ENCODE measurements around the gene TNIK.
"Not testable (repeated sequence)": the region's sequence is repeated elsewhere in the genome, so short reads cannot be mapped to it uniquely, and the experiment has no call there.

TNIK gene

DNA sequence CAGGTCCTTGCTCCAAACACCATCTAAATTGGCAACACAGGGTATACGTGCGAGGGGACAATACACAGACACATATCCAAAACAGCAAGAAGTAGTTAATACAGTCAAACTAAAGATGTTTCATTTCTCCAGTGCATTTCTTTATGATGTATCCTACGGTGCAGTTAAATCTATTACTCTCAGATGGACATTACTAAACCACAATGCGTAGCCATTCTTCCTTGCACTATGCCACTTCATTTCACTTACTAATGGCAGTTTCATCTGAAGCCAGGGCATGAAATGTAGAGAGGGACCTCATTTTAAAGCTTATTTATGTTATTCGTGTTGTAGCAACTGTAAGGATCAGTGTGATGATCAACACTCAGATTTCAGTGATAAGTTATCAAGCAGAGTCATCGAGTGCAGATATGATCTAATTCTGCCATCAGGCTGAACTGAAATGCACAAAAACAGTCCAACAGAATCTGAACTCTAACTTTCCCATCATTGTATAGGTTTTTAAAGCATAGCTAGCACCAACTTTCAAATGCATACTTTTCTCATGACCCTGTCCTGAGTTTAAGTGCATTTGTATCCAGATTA, 14.5 kb downstream of the TNIK start:
- DNase-seq, result no peak

DNA sequence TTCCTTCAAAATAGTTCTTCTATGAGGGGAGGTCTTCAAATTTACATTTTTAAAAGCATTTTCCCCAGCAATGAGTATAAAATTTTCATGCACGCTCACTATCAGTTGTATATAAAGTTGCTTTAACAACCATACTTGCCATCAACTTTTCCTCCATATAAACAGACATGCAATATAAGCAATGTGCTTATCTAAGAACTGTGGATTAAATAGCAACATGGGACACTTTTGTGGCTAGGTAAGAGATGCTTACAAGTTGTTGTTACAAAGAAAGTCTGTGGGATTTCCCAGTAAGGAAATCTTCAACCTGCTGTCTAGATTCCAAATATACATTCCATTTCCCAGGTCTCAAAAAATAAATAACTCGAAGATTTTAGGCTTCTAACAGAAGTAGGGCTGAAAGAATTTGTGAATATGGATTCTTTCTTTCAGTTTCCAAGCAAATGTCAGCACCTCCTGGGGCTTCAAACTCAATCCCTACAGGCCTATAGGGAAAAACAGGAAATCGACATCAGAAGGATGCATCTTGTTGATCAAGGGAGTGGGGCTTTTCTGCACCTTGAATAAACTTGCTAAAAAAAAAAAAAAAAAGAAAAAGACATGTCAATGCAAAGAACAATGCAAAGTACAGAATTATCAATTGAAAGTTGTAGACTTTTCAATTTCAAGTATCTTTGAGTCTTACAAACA, 16.1 kb downstream of the TNIK start:
- DNase-seq, result no peak

DNA sequence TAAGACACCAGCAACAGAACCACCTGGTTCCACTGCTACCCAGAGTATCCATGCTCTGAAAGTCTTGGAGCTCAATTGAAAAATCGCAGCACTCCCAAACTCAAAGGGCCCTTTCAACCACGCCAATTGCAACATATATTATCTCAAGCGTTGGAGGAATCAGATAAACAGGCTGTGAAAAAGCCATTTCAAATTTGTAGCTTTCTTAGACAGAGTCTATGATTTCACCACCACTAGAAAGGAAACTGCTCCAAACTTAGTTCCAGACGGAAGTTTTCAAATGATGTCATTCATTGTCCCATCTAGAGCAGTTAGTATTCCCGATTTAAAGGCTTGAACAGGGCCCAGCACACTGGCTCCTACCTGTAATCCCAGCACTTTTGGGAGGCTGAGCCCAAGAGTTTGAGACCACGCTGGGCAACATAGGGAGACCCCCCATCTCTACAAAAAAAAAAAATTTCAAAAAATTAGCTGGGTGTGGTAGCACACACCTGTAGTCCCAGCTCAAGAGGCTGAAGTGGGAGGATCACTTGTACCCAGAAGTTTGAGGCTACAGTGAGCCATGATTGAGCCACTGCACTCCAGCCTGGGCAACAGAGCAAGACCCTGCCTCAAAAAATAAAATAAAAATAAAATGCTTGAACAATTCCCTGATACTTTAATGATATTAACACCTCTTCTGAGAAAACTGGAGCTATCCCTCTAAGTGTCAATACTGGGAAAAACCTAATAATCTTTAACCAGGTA, 16.8 kb downstream of the TNIK start:
- no peak for DNase-seq

DNA sequence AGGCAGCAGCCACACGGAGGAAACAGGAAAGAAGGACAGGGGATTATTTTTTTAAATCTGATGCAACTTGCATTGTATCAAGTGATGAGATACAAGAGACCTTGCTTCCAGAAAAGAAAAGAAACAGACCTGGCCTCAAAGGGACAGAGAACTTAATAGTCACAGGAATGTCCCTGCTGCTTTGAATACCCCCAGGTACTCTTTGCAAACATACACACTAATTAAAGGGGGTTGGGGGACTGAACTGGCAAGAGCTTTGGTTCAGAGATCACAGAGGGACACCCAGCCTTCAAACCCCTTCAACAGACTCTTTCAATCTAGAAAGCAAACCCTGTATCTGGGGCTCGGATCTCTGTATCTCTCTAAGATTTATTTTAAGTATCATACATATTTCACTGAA, 18.0 kb downstream of the TNIK start:
- no peak for DNase-seq

DNA sequence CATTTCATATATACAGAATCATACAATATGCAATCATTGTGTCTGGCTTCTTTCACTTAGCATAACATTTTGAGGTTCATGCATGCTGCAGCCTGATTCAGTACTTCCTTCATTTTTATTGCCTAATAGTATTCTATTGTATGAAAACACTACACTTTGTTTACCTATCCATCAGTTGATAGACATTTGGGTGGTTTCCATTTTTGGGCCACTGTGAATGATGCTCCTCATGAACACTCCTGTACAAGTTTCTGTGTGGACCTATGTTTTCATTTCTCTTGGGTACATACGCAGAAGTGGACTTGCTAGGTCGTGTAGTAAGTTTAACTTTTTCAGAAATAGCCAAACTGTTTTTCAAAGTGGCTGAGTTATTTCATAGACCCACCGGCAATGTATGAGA, 18.8 kb downstream of the TNIK start:
- no peak for DNase-seq

DNA sequence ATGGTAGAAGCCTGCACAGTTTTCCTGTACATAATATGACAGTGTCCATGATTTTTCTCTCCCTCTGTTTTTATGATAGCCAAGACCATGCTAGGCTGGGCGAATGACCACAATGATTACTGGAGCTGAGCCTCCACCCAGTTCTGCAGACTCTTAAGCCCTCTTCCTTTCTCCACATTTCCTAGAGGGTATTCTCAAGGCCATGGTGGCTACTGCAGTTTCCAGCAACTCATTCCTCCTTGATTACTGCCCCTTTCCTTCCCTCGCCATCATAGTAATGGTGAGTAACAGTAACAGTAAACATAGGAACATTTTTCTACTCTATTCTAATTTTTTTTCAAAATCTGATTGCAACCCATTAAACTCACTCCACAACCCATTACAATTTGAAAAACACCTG, 20.2 kb downstream of the TNIK start:
- DNase-seq, result no peak

DNA sequence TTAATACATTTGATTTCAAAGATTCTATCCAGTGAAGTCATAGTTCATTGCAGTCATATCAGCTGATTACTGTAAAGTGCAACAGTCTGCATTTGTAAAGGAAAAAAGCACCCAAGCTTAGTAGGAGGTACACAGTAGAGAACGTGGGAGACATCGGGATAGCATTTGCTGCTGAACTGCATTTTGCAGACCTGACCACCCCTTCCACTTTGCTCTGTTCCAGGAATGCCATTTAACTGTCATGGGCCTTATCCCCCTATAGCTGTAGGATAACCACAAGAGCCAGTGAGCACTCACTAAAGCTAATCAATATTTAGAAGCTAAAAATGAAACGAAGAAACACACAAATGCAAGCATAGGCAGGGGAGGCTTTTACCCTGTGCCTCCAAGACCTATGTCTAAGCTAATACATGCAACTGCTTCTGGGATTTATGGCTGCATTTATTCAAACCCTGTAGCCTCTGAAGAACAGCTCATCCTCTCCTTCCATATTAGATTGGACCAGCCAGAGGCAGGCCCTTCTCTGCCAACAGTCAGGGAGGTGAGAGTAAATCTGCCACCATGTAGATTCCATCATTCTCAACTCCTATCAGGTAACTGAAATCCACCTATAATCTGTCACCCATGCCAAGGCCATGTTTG, 23.0 kb downstream of the TNIK start:
- no peak for DNase-seq

DNA sequence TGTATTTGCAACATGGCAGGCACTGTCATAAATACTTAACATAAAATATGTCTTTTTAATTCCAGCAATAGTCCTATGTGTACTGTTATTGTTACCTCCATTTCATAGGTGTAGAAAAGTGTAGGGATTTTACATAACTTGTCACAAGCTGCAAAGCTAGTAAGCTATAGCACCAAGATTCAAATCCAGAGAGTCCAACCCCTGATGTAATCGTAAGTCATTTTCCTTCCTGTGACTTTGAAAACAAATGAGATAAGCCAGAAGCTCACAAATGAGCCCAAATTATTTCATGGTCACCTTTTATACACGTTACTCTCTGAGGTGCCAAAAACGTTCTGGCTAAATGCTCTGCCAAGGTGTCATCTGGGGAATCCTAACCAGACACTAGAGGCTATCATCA, 23.8 kb downstream of the TNIK start:
- DNase-seq, result no peak

DNA sequence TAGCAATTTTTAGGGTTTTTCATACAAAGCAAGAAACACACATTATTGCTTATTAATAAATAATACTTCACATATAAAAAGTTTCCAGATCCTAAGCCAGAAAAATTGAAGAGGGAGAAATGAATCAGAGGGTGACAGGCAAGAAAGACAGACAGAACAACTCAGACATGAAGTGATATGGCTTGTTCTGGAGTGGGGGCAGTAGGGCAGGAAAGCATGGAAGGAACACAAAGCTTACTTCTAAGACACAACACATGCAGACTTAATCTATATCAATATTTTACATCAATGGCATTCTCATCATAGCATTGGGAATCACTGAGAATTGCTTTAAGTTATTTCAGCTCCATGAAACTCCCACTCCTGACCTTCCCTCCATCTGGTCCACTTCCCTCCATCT, 24.4 kb downstream of the TNIK start:
- no peak for DNase-seq

DNA sequence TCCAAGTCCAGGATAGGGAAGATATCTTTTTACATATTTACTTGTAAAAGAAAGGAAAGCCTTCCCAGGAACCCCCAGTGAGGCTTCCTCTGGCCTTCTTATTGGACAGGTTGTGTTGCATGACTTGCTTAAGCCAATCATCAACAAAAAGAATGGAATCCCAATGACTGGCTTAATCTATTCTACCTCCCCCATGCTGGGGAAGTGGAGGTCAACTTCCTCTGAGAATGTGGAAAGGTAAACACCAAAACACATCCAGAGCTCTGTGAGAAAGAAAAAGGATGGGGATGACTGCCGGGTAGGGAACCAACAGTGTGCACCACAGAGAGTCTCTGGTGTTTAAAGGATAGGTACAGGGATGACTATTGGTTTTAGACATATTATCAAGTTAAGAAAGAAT, 25.1 kb downstream of the TNIK start:
- DNase-seq, result no peak

DNA sequence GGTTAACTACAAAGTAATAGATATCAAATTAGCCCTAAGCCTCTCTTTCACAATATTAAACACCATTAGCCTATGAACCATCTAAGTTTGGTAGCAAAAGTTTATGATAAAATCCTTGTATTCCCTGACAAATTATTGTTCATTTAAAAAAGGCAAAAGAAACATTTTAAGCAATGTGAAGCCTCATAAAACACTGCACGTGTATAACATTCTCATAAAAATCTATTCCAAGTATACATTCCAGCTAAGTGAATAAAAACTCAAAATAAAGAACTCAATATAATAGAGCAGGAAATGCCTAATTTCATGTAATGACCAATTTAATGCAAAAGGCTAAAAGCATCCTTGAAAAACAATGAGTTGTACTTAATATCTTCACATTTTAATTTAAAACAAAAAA, 27.7 kb downstream of the TNIK start:
- DNase-seq, result no peak

DNA sequence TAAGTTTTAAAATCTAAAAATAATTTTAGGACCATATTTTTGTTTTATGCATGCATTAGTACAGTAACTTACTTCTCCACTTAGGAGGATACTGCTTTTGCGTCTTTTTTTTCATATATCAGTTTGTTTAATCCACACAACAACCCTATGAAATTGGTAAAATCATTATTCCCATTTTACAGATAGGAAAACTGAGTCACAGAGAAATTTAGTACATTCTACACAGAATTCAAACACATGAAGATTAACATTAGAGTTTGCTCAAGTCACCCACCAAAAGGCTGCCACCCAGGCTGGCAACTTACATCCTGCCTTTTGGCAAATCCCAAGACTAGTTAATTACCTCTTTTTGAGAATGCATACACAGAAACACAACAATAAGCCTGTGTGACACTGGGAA, 28.7 kb downstream of the TNIK start:
- no peak for DNase-seq

DNA sequence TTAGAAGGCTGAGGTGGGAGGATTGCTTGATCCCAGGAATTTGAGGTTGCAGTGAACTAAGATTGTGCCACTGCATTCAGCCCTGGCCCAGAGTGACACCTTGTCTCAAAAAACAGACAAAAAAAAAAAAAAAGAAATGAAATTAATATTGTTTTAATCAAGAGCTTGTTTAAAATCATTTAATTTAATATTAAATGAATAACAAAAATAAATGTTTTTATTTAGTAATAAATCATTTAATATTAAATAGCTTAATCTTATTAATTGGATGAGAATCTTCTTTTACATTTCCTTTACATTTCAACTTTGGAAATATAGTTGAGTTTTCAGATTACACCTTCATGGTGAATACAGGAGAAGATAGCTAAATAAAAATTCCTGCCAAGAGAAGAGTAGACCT, 29.7 kb downstream of the TNIK start:
- no peak for DNase-seq

DNA sequence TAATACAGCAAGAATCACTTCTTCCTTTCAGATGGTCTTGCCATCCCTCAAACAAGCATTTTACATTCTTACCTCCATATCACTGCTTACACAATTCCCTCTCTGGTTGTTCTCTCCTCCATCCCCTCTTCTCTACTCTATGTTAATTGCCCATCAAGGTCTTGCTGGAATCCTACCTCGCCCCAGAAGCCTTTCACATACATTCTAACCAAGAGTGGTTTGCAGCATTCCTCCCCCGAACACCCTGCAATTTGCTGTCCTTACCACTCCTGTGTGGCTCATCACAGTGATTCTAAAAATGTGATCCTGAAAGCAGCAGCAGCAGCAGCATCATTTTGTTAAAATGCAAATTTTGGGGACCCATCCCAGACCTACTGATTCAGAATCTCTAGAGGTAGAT, 30.6 kb downstream of the TNIK start:
- DNase-seq, result no peak

DNA sequence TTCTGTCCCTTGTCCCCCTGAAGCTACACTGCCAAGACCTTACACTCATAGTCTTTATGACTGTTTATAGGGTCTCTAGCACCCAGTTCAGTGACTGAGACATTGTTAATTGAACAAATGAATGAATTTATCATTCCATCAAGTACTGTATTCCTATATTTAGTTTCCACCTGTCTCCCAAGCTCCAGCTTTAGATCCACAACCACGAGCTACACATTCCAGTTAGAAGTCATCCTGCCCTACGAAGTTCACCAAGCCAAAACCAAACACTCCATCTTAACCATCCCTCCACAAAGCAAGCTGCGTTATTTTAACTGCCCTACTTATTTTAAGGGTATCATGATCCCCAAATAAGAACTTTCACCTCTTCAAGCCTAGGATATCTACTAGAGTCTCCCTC, 31.3 kb downstream of the TNIK start:
- DNase-seq, result no peak

DNA sequence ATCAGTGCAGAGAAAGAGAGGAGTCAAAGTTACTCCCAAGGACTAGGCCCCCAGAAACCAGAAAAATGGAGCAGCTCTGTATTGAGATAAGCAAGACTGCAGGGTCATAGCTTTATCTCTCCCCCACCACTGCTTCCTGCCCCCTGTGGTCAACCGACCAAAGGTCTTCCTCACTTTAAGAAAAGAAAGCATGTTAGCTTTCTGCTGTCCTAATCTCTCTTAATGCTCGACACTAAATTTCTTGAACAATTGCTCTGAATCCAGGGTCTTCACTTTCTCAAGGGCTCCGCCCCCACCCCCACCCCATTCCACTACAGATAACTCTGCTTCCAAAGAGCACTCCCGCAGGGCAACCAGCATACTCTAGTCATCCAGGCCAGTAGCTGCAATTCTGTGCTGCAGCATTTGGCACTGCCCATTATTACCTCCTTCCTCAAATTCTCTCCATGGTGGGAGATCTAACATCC, 31.9 kb downstream of the TNIK start:
- DNase-seq, result no peak

DNA sequence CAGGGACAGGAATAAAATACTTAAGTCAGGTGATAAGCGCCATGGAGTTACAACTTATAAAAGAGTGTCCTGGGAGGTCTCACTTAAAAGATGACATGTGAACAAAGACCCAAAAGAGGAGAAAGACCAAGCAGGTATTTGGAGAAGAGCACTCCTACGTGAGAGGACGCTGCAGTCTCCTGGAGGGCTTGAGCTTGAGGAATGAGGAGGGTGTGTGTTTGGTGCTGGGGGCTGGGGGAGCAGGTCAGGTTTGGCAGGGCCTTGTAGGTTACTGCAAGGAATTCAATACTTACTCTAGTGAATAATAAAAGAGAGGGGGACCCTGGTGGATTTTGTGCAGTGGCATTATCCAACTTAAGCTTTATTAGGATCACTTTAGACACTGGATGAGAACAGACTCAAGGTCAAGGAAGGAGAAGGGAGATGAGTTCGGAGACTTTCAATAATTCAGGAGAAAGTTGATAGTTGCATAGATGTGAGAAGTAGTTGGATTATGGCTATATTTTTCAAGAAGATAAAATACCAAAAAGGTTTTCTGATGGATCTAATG, 32.4 kb downstream of the TNIK start:
- no peak for DNase-seq

DNA sequence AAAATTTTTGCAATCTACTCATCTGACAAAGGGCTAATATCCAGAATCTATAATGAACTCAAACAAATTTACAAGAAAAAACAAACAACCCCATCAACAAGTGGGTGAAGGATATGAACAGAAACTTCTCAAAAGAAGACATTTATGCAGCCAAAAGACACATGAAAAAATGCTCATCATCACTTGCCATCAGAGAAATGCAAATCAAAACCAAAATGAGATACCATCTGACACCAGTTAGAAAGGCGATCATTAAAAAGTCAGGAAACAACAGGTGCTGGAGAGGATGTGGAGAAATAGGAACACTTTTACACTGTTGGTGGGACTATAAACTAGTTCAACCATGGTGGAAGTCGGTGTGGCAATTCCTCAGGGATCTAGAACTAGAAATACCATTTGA, 36.1 kb downstream of the TNIK start:
- DNase-seq, result not testable (repeated sequence)

DNA sequence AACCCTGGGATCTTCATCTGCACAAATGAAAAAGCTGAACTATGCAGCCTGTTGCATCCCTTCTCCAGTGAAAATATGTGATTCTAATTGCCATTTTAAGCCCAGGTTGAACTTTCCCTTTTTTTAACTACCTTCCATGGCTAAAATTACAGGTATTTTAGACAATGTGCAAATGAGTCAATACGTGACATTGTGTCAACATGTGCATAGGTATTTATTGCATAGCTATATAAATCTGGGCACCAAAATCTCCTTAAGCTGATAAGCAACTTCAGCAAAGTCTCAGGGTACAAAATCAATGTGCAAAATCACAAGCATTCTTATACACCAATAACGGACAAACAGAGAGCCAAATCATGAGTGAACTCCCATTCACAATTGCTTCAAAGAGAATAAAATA, 37.4 kb downstream of the TNIK start:
- DNase-seq, result not testable (repeated sequence)

DNA sequence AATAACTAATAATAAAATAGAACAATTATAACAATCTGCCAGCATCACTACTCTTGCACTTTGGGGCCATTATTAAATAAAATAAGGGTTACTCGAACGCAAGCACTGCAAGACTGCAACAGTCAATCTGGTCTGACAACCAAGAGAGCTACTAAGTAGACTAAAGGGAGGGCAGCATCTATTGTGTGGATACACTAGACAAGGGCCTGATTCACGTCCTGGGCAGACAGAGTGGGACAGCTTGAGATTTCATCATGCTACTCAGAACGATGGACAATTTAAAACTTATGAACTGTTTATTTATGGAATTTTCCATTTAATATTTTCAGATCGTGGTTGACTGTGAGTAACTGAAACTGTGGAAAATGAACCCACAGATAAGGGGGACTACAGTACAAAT, 39.5 kb downstream of the TNIK start:
- DNase-seq, result no peak

DNA sequence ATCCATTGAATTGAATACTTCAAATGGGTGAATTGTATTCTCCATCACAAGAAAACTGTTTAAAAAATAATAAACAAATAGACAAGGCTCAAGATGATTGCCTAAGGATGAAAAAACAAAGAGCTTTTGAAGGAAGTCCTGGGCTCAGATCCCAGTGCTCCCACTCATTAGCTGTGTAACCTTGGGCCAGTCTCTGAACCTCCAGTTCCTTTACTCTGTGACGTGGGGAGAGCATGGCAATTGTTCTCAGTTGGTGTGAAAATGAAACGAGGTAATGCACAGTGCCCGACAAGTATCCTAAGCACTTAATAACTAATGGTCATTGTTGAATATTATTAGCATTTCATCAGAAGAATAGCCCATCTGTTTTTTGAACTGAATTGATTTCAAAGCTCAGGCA, 40.7 kb downstream of the TNIK start:
- no peak for DNase-seq

DNA sequence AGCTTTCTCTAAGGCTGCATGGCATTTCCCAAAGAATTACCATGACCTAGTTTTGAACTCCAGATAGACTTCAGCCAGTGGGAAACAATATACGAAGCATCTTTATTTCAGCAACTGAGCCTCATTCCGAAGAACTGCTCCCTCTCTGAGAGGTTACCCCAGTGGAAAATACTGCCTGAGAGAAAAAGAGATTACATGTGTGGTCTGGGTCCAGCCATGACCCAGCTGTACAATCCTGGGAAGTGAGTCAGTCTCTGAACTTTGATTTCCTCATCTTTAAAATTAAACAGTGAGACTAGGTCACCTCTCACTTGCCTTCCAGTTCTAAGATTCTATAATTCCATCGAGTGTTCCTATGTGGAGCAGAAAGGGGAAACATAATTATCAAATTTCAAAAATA, 42.4 kb downstream of the TNIK start:
- no peak for DNase-seq

DNA sequence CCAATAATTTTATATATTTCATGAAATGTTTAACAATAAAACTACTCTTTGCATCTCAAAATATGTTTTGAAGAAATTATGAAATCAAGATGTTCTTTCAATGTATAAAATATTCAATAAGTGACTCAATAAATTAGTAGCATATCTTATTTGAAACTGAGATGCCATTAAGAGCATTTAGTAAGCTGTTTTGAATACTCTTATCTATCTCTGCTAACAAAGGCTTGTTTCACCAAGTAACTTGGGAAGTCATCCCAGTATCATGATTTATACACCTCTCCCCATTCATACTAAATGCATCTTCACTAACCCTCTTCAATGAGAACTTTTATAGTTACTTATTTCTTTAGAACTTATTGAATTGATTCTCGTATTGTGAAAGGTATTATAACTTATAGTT, 43.1 kb downstream of the TNIK start:
- DNase-seq, result no peak

DNA sequence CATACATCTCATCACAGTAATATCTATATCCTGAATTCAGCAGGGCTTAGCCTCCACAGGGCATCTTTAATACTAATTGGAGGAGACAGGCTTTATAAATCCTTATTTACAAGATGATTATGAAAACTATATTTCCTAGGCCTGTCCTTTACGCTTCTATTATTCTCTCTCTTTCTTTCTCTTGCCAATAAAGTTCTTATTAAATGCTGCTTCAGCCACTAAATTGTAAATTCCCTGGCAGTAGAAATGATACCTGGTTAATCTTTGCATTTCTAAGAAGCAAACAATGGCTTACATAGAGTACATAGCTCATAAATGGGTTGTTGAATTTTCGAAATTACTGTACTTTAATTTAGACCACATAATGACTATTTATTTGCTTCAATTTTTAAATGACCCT, 43.5 kb downstream of the TNIK start:
- DNase-seq, result no peak
